Activated CD4-positive, alpha-beta T cell treated with anti-CD3 and anti-CD28 coated beads for 1 hour (primary cell): Measurements from ENCODE around the gene RASAL2.

Experiments used
- DNase-seq: peaks from one replicate; pipeline ENCODE4 v3.0.0-alpha.2; 2020

Gene RASAL2

GRCh38 chr1:178399177-178399728, 305.3 kb downstream of the RASAL2 start:
- DNase-seq = no peak

DNA sequence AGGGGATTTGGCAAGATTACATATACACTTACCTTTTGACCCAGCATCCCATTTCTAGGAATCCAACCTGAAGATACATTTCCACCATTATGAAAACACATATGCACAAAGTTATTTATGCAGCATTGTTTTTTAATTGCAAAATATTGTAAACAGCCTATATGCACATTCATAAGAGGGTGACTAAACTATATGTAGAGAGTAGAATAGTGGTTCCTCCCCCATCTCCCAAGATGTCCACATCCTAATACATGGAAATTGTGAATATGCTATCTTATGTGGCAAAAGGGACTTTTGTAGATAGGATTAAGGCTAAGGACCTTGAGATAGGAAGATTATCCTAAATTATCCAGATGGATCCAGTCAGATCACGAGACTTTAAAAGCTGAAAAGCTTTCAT, 311.2 kb downstream of the RASAL2 start:
- DNase-seq = no peak

GRCh38 chr1:178407215-178407614, 313.3 kb downstream of the RASAL2 start:
- no peak for DNase-seq

- DNase-seq = no peak
Measured at GRCh38 chr1:178407655-178408054, 313.8 kb downstream of the RASAL2 start.

DNA sequence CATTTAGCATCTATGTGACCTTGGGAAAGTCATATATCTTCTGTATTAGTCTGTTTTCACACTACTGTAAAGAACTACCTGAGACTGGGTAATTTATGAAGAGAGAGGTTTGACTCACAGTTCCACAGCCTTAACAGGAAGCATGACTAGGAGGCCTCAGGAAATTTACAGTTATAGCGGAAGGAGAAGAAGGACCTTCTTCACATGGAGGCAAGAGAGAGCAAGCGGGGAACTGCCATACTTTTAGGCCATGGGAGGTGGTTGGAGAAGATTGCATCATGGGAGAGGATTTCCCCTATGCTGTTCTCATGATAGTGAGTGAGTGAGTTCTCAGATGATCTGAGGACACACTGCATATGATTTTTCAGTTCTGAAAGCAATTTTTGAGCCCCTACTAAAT, 315.0 kb downstream of the RASAL2 start:
- DNase-seq = no peak

GRCh38 chr1:178409541-178409940, 315.6 kb downstream of the RASAL2 start:
- DNase-seq = no peak

DNA sequence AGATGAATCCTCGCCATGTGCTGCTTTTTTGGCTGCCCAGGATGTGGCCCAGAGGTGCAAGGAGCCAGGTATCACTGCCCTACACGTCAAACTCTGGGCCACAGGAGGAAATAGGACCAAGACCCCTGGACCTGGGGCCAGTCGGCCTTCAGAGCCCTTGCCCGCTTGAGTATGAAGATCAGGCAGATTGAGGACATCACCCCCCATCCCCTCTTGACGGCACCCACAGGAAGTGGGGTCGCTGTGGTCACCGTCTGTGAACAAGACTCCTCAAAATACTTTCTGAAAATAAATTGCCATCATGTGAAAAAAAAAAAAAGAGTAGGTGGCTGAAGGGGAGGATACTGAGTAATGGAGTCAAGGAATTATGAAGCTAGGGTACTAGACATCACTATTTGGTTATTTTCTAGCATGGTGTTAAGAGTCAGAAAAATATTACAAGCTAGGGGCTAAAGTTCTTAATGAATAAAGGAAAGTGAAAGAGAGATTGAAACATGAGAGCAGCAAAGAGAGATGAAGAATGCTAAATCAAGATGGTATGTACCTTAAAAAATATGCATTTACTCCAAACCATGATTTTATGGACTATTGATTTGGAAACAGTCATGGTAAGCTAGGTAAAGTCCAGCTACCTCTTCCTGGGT, 318.0 kb downstream of the RASAL2 start:
- DNase-seq = no peak

GRCh38 chr1:178412400-178412770, 318.5 kb downstream of the RASAL2 start:
- DNase-seq = no peak

GRCh38 chr1:178417858-178418257, 324.0 kb downstream of the RASAL2 start:
- no peak for DNase-seq

DNA sequence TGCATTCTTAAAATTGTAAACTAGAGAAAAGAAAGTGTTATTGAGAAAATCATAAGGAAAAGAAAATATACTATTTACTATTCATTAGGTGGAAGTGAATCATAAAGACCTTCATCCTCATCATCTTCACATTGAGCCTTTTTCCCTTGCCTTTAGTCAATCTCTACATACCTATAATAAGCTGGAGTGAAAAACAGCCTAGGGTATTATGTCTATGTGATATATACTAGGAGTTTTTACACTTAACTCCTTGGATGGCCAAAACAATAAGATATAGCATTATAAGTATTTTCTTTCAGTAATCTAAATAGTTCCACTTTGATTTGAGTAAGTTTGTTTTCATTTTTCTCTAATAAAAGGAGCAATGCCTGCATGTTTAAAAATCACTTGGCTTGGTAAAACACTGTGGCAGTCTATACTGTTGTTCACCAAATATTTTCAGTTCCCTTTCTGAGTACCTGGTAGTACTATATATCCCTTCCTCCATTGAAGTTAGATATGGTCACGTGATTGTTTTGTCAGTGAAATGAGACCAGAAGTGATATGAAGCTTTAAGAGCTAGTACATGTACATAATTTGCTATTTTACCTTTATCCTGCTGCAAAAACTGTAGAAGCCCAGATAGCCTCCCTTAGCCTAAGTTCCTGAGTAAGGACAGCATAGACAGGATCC, 324.5 kb downstream of the RASAL2 start:
- DNase-seq = no peak

DNA sequence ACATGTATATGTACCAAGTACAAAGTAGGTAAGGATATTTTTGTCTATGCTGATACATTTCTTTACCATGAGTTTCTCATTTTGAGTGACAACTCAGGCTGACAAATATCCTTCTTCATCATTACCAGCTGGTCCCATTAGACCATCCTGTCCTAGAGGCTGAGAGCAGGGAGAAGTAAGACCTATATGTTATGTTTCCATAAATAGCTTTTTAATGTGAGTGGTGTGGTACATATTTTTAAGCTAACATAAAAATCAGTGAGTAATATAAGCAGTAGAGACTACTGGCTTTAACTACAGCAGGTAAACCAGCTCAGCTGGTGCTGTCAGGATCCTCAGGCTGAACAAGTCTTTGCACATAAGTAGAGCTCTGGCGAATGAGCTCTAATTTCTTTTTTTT, 340.5 kb downstream of the RASAL2 start:
- no peak for DNase-seq

DNA sequence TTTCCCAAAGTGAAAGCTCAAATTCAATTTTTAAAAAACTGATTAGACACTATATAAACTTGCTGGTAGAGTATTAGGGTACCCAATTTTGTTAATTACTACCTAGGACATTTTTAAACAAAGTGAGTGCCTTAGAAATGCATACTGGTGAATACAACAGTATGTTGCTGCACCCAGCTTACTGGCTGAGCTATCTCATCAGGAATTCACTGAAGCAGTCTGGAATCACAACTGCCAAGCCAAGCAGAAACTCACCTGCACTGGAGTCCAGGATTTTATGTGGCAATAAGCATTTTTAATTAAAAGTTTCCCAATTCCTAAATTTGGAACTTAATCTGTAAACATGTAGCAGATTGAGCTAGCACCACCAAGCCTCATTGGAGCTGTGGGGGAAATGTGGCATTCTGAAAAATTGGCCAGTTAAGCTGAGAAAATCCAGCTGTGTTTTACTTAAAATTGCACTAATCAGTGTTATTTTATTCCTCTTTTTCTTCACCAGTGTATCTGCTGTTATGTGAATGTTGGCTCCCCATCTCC, 341.1 kb downstream of the RASAL2 start:
- DNase-seq = no peak

DNA sequence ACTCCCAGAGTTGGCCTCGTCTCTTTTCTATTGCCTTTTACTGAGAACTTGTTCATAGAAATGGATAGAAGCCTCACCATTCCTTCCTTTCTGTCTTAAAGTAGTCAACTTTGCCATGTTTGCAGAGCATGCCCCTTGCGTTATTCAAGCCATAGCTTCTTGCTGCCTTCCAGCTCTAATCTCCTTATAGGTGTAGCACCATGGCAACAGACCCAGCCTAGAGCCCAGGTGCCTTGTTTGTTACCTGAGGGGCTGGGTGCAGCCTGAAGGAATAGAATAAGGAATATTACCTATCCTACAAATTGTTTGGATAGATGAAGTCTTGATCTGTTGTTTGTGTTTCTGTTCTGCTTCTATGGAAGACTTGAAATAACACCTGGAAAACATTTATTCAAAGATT, 343.0 kb downstream of the RASAL2 start:
- DNase-seq = no peak

- DNase-seq = no peak
Measured at GRCh38 chr1:178438432-178438831, 344.5 kb downstream of the RASAL2 start.

DNA sequence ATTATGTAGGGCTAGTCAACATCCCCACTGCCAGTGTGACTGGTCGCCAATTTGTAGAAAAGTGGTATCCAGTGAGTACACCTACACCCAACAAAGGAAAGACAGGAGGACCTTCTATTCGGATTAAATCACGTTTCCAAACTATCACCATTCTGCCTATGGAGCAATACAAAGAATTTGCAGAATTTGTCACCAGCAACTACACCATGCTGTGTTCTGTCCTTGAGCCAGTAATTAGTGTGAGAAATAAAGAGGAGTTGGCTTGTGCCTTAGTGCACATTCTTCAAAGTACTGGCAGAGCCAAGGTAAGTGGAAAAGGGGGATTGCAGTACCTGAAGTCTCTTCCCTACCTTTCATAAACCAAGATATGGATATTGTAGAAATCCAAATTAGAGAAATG, 349.0 kb downstream of the RASAL2 start:
- no peak for DNase-seq

- DNase-seq = no peak
Measured at GRCh38 chr1:178450871-178451270, 357.0 kb downstream of the RASAL2 start.

DNA sequence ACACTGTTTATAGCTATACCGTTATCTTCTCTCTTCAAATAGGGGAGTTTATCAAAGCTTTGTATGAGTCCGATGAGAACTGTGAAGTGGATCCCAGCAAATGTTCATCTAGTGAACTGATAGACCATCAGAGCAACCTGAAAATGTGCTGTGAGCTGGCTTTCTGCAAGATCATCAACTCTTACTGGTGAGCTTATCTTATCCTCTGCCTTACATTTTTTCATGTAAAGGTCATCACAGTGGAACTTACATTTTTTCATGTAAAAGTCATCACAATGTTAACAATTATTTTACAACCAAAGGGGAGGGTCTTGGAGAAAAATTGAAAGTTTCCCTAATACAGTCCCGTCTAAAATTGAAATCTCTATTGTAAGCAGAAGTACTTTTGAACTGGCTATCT, 357.6 kb downstream of the RASAL2 start:
- no peak for DNase-seq

DNA sequence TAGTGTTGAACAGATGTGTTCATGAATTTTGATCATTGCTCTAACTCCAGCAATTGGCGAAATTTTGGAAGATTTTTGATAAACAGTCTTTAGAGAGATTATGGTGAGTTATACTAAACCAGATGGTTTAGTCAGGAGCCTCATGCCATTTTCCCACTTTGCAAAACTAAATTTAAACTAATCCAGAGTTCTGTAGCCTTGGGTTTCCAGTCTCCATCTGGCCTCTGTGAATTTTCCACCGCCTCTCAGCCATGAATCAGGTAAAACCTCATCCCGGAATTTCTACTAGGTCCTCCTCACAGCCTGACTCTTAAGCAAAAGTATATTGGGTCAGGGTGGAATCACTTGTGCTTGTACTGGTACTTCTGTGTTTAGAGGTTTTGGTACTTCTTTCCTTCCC, 358.1 kb downstream of the RASAL2 start:
- DNase-seq = no peak

- DNase-seq = no peak
Measured at GRCh38 chr1:178456472-178456871, 362.6 kb downstream of the RASAL2 start.

DNA sequence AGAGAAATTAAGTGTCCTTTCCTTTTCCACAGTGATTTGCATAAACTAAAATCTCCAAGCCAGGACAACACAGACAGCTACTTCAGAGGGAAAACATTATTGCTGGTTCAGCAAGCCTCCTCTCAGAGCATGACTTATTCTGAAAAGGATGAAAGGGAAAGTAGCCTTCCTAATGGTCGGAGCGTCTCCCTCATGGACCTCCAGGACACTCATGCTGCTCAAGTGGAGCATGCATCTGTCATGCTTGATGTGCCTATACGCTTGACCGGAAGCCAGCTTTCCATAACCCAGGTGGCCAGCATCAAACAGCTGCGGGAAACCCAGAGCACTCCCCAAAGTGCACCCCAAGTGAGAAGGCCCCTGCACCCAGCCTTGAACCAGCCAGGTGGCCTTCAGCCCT, 363.7 kb downstream of the RASAL2 start:
- DNase-seq = no peak

DNA sequence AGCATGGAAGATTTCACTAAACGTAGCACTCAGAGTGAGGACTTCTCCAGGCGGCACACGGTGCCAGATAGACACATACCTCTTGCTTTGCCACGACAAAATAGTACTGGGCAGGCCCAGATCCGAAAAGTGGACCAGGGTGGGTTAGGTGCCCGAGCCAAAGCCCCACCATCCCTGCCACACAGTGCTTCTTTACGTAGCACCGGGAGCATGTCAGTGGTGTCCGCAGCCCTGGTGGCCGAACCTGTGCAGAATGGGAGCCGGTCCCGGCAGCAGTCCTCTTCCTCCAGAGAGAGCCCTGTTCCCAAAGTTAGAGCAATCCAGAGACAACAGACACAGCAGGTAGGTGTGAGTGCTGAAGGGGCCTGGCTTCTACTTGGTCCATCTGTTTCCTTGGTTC, 364.3 kb downstream of the RASAL2 start:
- DNase-seq = no peak

- no peak for DNase-seq
Measured at GRCh38 chr1:178461104-178461503, 367.2 kb downstream of the RASAL2 start.

DNA sequence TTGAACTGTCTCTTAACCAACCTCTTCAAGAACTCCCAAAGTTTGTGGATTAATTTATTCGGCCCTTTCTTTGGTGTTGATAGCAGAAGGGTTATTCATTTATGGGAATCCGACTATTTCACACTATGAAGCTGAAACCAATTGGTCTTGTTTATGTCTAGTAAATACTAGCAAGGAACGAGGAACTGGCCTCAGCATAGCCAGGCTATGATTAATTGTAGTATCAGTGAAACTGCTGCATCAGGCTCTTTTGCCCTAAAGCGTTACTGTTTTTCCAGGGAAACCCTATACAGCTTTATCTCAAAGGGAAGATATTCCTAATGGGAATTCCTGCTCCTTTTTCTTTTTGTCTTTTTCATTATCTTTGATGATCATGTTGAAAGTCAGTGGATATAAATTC, 367.8 kb downstream of the RASAL2 start:
- DNase-seq = no peak

DNA sequence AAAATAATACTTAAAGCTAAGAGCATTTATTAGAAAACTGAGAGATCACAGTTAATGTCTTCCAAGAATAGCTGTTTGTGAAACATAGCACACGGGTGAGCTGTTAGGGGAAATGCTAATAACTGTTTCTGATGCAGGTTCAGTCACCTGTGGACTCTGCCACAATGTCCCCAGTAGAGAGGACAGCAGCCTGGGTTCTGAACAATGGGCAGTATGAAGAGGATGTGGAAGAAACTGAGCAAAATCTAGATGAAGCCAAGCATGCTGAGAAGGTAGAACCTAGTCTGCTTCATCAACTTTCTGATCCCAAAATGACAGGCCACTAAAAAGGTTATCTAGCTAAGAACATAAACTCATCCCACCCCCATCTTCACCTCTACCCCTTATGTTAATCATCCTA, 370.2 kb downstream of the RASAL2 start:
- no peak for DNase-seq

DNA sequence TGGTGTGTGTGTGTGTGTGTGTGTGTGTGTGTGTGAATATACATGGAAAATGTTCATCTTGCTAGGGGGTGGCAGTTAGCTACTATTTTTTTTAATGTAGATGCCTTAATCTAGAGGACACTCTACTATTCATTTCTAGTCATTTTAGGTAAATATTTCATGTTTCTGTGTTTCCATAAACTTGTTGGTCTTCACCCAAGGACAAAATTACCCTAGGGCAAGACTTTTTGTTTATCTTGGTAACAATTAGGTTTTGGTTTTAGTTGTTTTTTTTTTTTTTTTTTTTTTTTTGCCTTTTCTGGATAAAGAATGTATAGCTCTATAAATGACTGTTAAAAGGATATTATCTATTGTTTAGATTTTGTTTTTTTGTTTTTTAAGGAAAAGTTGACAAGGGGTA, 370.7 kb downstream of the RASAL2 start:
- DNase-seq = no peak
